Measurements from ENCODE around the gene FXN. TPM values are rescaled to one million over a fixed set of nuclear protein-coding genes. Genes with fewer than 3 reads are reported as not detected.
"Not testable (repeated sequence)": the region's sequence is repeated elsewhere in the genome, so short reads cannot be mapped to it uniquely, and the experiment has no call there.

FXN gene
- total RNA-seq, 1 donor from 2014 or later: 10.3 TPM

GRCh38 chr9:69104830-69105527 is 69.4 kb downstream of the FXN start:
- DNase-seq (ENCODE audit: low spot score): peak; percentile 87

- no peak for DNase-seq (ENCODE audit: low spot score)
Observed at GRCh38 chr9:69107771-69108170, 72.2 kb downstream of the FXN start.

- not testable (repeated sequence) for DNase-seq (ENCODE audit: low spot score)
Observed at GRCh38 chr9:69108706-69109105, 73.2 kb downstream of the FXN start.

- DNase-seq (ENCODE audit: low spot score): no peak
Observed at GRCh38 chr9:69109152-69109551, 73.6 kb downstream of the FXN start.

- DNase-seq (ENCODE audit: low spot score): not testable (repeated sequence)
Observed at GRCh38 chr9:69112646-69113045, 77.1 kb downstream of the FXN start.

- DNase-seq (ENCODE audit: low spot score): no peak
Observed at GRCh38 chr9:69115621-69116020, 80.1 kb downstream of the FXN start.

GRCh38 chr9:69118656-69119055 is 83.1 kb downstream of the FXN start:
- DNase-seq (ENCODE audit: low spot score): no peak

- DNase-seq (ENCODE audit: low spot score): peak; percentile 84
Observed at GRCh38 chr9:69120380-69121154, 85.0 kb downstream of the FXN start.

GRCh38 chr9:69121155-69122081 is 85.9 kb downstream of the FXN start:
- peak; percentile 60 for DNase-seq (ENCODE audit: low spot score)

- DNase-seq (ENCODE audit: low spot score): peak; percentile 58
Observed at GRCh38 chr9:69122082-69122548, 86.6 kb downstream of the FXN start.

- DNase-seq (ENCODE audit: low spot score): peak; percentile 64
Observed at GRCh38 chr9:69122549-69123141, 87.1 kb downstream of the FXN start.

GRCh38 chr9:69130456-69131441 is 95.2 kb downstream of the FXN start:
- DNase-seq (ENCODE audit: low spot score): no peak

- no peak for DNase-seq (ENCODE audit: low spot score)
Observed at GRCh38 chr9:69131682-69132081, 96.1 kb downstream of the FXN start.

GRCh38 chr9:69132361-69132760 is 96.8 kb downstream of the FXN start:
- no peak for DNase-seq (ENCODE audit: low spot score)

GRCh38 chr9:69134412-69134811 is 98.9 kb downstream of the FXN start:
- DNase-seq (ENCODE audit: low spot score): no peak

GRCh38 chr9:69136185-69136584 is 100.6 kb downstream of the FXN start:
- no peak for DNase-seq (ENCODE audit: low spot score)

- DNase-seq (ENCODE audit: low spot score): no peak
Observed at GRCh38 chr9:69136779-69137178, 101.2 kb downstream of the FXN start.

GRCh38 chr9:69137311-69137710 is 101.8 kb downstream of the FXN start:
- DNase-seq (ENCODE audit: low spot score): no peak

- no peak for DNase-seq (ENCODE audit: low spot score)
Observed at GRCh38 chr9:69139596-69139995, 104.0 kb downstream of the FXN start.

GRCh38 chr9:69140123-69140735 is 104.7 kb downstream of the FXN start:
- DNase-seq (ENCODE audit: low spot score): no peak
